Measurements from ENCODE around the gene MGAT3. TPM values are rescaled to one million over a fixed set of nuclear protein-coding genes. Genes with fewer than 3 reads are reported as not detected.

Gene MGAT3
- total RNA-seq, 1 experiment from 2014 or later = 5.0 TPM

DNA sequence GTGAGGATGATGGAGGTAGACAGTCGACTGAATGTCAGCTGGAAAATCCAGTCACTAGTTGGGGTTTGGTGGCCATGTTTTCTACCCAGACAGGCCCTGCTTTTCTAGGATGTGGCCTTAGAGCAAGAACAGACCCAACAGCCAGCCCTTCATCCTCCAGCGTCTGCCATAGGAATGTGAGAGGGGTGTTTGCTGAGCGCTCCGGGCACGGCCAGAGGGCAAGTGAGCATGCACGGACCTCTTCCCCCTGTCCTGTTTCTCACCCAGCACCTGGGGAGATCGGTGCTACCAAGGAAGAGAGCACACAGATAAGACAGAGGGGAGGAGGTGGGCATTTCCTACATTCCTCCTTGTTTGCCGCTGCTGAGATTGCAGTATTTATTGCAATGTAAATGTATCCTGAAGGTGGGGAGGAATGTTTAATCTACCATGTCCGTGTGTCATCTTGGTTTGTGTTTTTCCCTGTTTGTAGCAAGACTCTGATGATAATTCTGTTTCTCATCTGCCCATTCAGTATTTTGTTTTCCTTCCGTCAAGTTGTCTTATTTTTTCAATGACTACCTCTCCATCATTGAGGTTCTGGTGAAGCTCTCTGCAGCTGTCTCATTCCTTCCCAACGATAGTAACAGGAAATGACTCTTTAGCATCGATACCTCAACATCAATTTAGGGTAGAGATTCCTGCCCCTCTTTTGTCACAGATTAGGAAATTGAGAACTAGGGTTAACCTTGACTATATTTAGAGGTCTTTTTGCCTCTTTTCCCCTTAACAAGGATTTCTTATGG lies 58.6 kb downstream of the MGAT3 start:
- no peak overlapping the region for H2BK120ac ChIP-seq (ENCODE audit: low read depth, low read length, poor library complexity, severe bottlenecking)
- H3K9me3 ChIP-seq (ENCODE audit: control insufficient read depth, low read depth, low read length) = no peaks in the 10 kb centered on the region
- no peak overlapping the region for H2BK15ac ChIP-seq (ENCODE audit: low read depth, low read length)
- H3K4ac ChIP-seq (ENCODE audit: low read depth, low read length) = no peak overlapping the region
- no peak overlapping the region for H3K23ac ChIP-seq (ENCODE audit: insufficient read length, low read depth, low read length)
- H4K20me1 ChIP-seq (ENCODE audit: control insufficient read depth, insufficient read depth, insufficient read length) = no peaks in the 10 kb centered on the region
- no peak overlapping the region for H3K27ac ChIP-seq (ENCODE audit: insufficient read length, low read depth, low read length)
- no peak overlapping the region for H3K4me2 ChIP-seq (ENCODE audit: insufficient read depth, insufficient read length, low read length)
- no peak overlapping the region for H3T11ph ChIP-seq (ENCODE audit: low read length)
- H2BK5ac ChIP-seq (ENCODE audit: insufficient read length, low read length) = no peak overlapping the region
- no peak overlapping the region for H3K9ac ChIP-seq (ENCODE audit: extremely low read depth, insufficient read length, low read length)
- no peak for DNase-seq
- no peak overlapping the region for H2AK5ac ChIP-seq (ENCODE audit: insufficient read length, low read length)
- H3K27me3 ChIP-seq (ENCODE audit: insufficient read depth, low read length) = peaks cover 12% of the 10 kb centered on the region; the same call in 1 of the 2 replicates
- no peak overlapping the region for H2BK12ac ChIP-seq (ENCODE audit: insufficient read length, low read depth, low read length)
- no peak overlapping the region for H3K4me3 Mint-ChIP-seq
- peaks cover 0 to 2% of the 10 kb centered on the region in 2 experiments; a peak in 4 of 5 replicates for H3K9me3 Mint-ChIP-seq
- no peak overlapping the region for H3K14ac ChIP-seq (ENCODE audit: insufficient read depth, low read length)
- H3K79me1 ChIP-seq (ENCODE audit: insufficient read depth, low read depth, low read length, poor library complexity, severe bottlenecking) = no peaks in the 10 kb centered on the region
- H3K4me1 ChIP-seq (ENCODE audit: insufficient read depth, low read length) = no peaks in the 10 kb centered on the region; the same call in 1 of the 2 replicates
- H3K36me3 Mint-ChIP-seq (ENCODE audit: insufficient read depth in 1 of 3, low read depth in 3 of 3) = peaks cover 47 to 73% (median 57%) of the 10 kb centered on the region in 3 experiments
- no peak overlapping the region for H2AFZ ChIP-seq (ENCODE audit: low read length)
- no peak overlapping the region for H3K18ac ChIP-seq (ENCODE audit: insufficient read length, low read depth, low read length)
- no CpG with 5 or more reads among the region's 12 CpGs for WGBS (ENCODE audit: extremely low coverage, insufficient read length, low lambda C conversion rate)
- H3K27ac Mint-ChIP-seq = no peak overlapping the region
- TF ChIP-seq CTCF (conservative IDR thresholded peaks at IDR 0.05) = no peak
- no peak overlapping the region for H4K8ac ChIP-seq (replicated peaks; ENCODE audit: insufficient read length, low read depth, low read length)
- H4K91ac ChIP-seq (ENCODE audit: insufficient read length, low read depth, low read length) = no peak overlapping the region
- no peak overlapping the region for H3K56ac ChIP-seq (ENCODE audit: insufficient read length, low read depth, low read length)
- no peak overlapping the region for H2BK20ac ChIP-seq (ENCODE audit: low read depth, low read length, poor library complexity, severe bottlenecking)
- H3K23me2 ChIP-seq (ENCODE audit: insufficient read length, low read depth, low read length, poor library complexity, severe bottlenecking) = peaks cover 7% of the 10 kb centered on the region
- H3K79me2 ChIP-seq (ENCODE audit: insufficient read depth, low read length) = no peaks in the 10 kb centered on the region; the same call in 1 of the 2 replicates
- H3K27me3 Mint-ChIP-seq (ENCODE audit: low read depth) = peaks cover 89% of the 10 kb centered on the region
- no peak overlapping the region for H4K5ac ChIP-seq (ENCODE audit: insufficient read length, low read depth, low read length)
- peaks cover 12% of the 10 kb centered on the region in 2 experiments for H3K4me1 Mint-ChIP-seq

Data from H9 (cell line).